NT2/D1 (cell line): ENCODE data around the gene MTERF4.

Experiments
- SUZ12 ChIP-seq: IDR thresholded peaks from 2 replicates; pipeline ENCODE4 v1.6.1; 2011; ENCODE audit not compliant: insufficient read length, insufficient read depth; ENCODE audit errors: extremely low read depth
- ZNF274 ChIP-seq: IDR thresholded peaks from 2 replicates; pipeline ENCODE4 v1.6.1; 2011; ENCODE audit warnings: mild to moderate bottlenecking, low read depth, low read length

DNA sequence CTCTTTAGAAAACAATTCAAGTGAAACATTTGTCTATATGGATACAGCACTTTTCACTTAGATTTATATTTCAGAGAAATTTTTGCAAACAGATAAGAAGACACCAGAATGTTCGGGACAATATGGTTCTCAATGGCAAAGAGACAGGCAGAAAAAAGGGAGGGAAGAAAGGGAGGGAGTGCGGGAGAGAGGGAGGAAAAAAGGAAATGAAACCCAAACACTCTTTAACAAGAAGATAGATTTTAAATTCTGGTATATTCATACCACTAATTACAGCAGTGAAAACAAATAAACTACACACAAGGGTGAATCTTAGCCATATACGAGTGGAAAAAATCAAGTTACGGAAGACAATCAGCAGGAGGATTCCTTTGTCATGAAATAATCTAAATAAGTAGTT, 44.2 kb upstream of the MTERF4 start:
- TF ChIP-seq SUZ12 (no peak), ZNF274 (no peak)
